Measurements from ENCODE around the gene IGSF1. TPM values are rescaled to one million over a fixed set of nuclear protein-coding genes. Genes with fewer than 3 reads are reported as not detected.

The IGSF1 gene
- total and polyA plus RNA-seq, 9 donors = 0.23 to 3.5 (median 0.57) TPM

DNA sequence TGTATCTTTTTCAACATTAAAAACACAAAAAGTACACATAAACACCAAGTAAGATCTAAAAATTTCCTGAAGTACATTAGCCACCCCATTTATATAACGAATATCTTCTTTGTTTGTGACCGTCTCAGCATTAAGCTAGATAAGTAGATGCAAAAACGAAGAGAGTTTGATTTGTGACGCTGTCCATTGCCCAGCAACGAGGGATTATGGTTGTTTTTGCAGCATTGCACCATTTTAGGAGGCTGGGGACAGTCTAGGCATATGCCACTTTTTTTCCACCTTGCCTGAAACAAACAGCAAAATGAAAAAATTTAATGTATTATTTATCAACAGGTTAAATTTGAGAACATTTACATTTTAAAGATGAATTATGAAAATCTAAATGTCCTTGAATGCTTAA lies 12.0 kb upstream of the IGSF1 start:
- TF ChIP-seq, protein P1, sequence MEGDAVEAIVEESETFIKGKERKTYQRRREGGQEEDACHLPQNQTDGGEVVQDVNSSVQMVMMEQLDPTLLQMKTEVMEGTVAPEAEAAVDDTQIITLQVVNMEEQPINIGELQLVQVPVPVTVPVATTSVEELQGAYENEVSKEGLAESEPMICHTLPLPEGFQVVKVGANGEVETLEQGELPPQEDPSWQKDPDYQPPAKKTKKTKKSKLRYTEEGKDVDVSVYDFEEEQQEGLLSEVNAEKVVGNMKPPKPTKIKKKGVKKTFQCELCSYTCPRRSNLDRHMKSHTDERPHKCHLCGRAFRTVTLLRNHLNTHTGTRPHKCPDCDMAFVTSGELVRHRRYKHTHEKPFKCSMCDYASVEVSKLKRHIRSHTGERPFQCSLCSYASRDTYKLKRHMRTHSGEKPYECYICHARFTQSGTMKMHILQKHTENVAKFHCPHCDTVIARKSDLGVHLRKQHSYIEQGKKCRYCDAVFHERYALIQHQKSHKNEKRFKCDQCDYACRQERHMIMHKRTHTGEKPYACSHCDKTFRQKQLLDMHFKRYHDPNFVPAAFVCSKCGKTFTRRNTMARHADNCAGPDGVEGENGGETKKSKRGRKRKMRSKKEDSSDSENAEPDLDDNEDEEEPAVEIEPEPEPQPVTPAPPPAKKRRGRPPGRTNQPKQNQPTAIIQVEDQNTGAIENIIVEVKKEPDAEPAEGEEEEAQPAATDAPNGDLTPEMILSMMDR (IDR thresholded peaks at IDR 0.05) = no peak
- TF ChIP-seq EP300 (IDR thresholded peaks at IDR 0.05) (no peak), POLR2A (IDR thresholded peaks at IDR 0.05) (no peak)
- Histone ChIP-seq H3K27me3 (no peaks in the 10 kb centered on the region), H3K36me3 (no peaks in the 10 kb centered on the region), H3K4me1 (ENCODE audit: insufficient read depth) (no peaks in the 10 kb centered on the region), H3K4me3 (no peak overlapping the region), H3K9me3 (no peaks in the 10 kb centered on the region), H3K27ac (no peak overlapping the region)
- no peak for DNase-seq
- intact Hi-C loops (cut with DNase I) = no loop called here
- WGBS, 3 donors = 42 to 48% (median 45%) methylated on average over 5 of the region's 5 CpGs

DNA sequence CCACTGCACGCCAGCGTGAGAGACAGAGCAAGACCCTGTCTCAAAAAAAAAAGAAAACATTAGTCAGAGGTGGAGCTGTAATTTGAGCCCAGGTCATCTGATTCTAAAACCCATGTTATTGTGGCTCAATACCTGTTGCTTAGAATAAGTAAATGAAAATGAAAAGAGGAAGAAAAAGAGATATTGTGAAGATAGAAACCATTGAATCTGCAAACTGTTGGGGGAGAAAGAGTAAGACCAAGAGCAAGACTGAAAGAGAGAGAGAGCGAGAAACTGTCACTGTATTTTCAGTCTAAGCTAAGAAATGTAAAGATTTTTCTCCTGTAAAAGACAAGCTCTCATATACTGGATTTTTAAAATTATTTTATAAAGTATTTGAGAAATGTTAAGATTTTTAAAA lies 9.7 kb upstream of the IGSF1 start:
- H3K4me1 ChIP-seq (ENCODE audit: insufficient read depth) = no peaks in the 10 kb centered on the region
- H3K4me3 ChIP-seq = no peak overlapping the region
- no peak for DNase-seq
- no peaks in the 10 kb centered on the region for H3K9me3 ChIP-seq
- H3K27ac ChIP-seq = no peak overlapping the region
- intact Hi-C loops (cut with DNase I) = no loop called here
- no peaks in the 10 kb centered on the region for H3K27me3 ChIP-seq
- no peak for TF ChIP-seq POLR2A (IDR thresholded peaks at IDR 0.05)
- TF ChIP-seq, protein P1 (IDR thresholded peaks at IDR 0.05) = no peak
- TF ChIP-seq EP300 (IDR thresholded peaks at IDR 0.05) = no peak
- no peaks in the 10 kb centered on the region for H3K36me3 ChIP-seq
- WGBS, 3 donors = 56 to 72% (median 56%) methylated on average over 3 of the region's 3 CpGs

DNA sequence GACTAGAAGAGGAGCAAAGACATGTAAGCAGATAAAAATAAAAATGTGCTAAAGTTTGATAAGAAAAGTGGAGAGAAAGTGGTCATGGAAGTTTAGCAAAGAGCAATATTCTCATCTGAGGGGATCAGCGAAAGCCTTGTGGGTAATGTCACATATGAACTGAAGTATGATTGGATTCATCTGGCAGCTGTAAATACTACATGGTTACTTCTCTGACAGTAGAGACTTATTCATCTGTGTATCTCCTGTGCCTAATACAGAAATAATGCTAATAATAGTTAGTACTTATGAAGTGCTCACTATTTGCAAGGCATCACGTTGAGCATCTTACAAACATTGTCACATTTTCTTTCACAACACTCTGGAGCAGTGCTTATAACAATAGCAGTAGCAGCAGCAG lies 8.9 kb upstream of the IGSF1 start:
- TF ChIP-seq EP300 (IDR thresholded peaks at IDR 0.05) = no peak
- TF ChIP-seq POLR2A (IDR thresholded peaks at IDR 0.05) = no peak
- TF ChIP-seq, protein P1 (IDR thresholded peaks at IDR 0.05) = no peak
- no peak overlapping the region for H3K27ac ChIP-seq
- no peaks in the 10 kb centered on the region for H3K4me1 ChIP-seq (ENCODE audit: insufficient read depth)
- intact Hi-C loops (cut with DNase I) = no loop called here
- WGBS, 3 donors = 63 to 75% (median 64%) methylated on average over 2 of the region's 2 CpGs
- H3K27me3 ChIP-seq = no peaks in the 10 kb centered on the region
- H3K36me3 ChIP-seq = no peaks in the 10 kb centered on the region
- no peaks in the 10 kb centered on the region for H3K9me3 ChIP-seq
- no peak overlapping the region for H3K4me3 ChIP-seq
- DNase-seq = no peak

DNA sequence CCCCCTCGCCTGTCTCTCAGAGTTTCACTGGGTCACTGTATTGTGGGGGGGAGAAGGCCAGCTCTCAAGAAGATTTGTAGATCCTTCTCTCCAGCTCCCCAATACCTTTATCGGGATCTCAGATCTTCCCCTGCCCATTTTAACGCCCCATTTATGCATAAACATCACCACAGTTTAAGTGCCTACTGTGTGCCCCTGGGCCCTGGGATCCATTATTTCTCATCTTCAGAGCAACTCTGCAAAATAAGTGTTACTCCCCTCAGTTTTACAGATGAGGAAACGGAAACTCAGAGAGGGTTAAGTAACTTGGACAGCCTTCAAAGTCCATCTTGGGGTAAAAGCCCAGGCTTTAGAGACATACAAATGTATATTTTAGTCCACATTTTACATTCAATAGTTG lies 421 bp upstream of the IGSF1 start:
- Histone ChIP-seq H3K4me3 (no peak overlapping the region), H3K27ac (no peak overlapping the region), H3K27me3 (no peaks in the 10 kb centered on the region), H3K36me3 (no peaks in the 10 kb centered on the region), H3K9me3 (no peaks in the 10 kb centered on the region), H3K4me1 (ENCODE audit: insufficient read depth) (peaks cover 2% of the 10 kb centered on the region)
- TF ChIP-seq POLR2A (IDR thresholded peaks at IDR 0.05) (no peak), EP300 (IDR thresholded peaks at IDR 0.05) (no peak)
- TF ChIP-seq, protein P1 (IDR thresholded peaks at IDR 0.05) = no peak
- 26 to 35% (median 27%) methylated on average over 4 of the region's 4 CpGs for WGBS, 3 donors
- intact Hi-C loops (cut with DNase I) = no loop called here
- no peak for DNase-seq

DNA sequence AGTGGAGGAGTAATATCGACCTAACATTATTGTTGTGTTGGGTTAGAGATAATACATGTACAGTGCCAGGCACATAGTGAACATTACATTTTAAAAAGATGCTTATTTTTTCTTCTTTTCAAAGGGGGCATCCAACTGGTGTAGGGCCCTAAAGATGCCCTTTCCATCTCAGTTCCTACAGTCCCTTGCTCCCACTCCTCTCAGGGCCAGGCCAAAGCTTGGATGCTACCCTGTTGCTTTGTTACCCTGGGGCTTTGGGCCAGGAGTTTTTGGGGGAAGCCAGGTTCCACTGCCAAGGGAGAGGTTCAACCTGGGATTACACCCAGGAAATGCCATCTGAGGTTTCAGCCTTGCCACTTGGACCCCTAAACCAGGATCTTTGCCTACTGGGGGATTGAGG lies 918 bp downstream of the IGSF1 start:
- no peak for TF ChIP-seq POLR2A (IDR thresholded peaks at IDR 0.05)
- no peak for TF ChIP-seq EP300 (IDR thresholded peaks at IDR 0.05)
- TF ChIP-seq, protein P1 (IDR thresholded peaks at IDR 0.05) = no peak

More for the DNA sequence above, 918 bp downstream of the IGSF1 start:
- 17 to 37% (median 34%) methylated on average over 1 of the region's 1 CpG for WGBS, 3 donors
- Histone ChIP-seq H3K27me3 (no peaks in the 10 kb centered on the region), H3K36me3 (no peaks in the 10 kb centered on the region), H3K9me3 (no peaks in the 10 kb centered on the region), H3K27ac (no peak overlapping the region), H3K4me1 (ENCODE audit: insufficient read depth) (peaks cover 2% of the 10 kb centered on the region), H3K4me3 (no peak overlapping the region)
- no peak for DNase-seq
- intact Hi-C loops (cut with DNase I) = no loop called here

All from ovary (tissue), 9 donors.